ENCODE measurements around the gene FGD6.

Gene FGD6

GRCh38 chr12:95116341-95116740 lies 100.9 kb downstream of the FGD6 start:
- no peak for TF ChIP-seq CTCF (IDR thresholded peaks at IDR 0.05)
- no peak for DNase-seq
- Histone ChIP-seq H3K4me1 (peaks cover 0 to 31% (median 22%) of the 10 kb centered on the region in 4 donors), H3K4me3 (no peak overlapping the region), H3K27me3 (no peaks in the 10 kb centered on the region), H3K27ac (peak overlapping the region; percentile 51 to 57), H3K36me3 (peaks cover 0 to 17% (median 0%) of the 10 kb centered on the region in 3 donors), H3K9me3 (no peaks in the 10 kb centered on the region)
- intact Hi-C loops (cut with DNase I; ENCODE audit: low total_unique reads): loop anchor here (2.0 to 10.0 kb wide), 2 partner anchors 220 to 418 kb away; no protein-coding TSS in a partner anchor

GRCh38 chr12:95115641-95116040 lies 101.6 kb downstream of the FGD6 start:
- DNase-seq: no peak
- peaks cover 0 to 22% (median 0%) of the 10 kb centered on the region in 3 donors for H3K36me3 ChIP-seq
- intact Hi-C loops (cut with DNase I; ENCODE audit: low total_unique reads): loop anchor here (2.0 to 10.0 kb wide), 2 partner anchors 221 to 419 kb away; no protein-coding TSS in a partner anchor
- H3K27ac ChIP-seq: no peak overlapping the region
- peaks cover 0 to 31% (median 22%) of the 10 kb centered on the region in 4 donors for H3K4me1 ChIP-seq
- H3K27me3 ChIP-seq: no peaks in the 10 kb centered on the region
- H3K9me3 ChIP-seq: no peaks in the 10 kb centered on the region
- no peak overlapping the region for H3K4me3 ChIP-seq
- no peak for TF ChIP-seq CTCF (IDR thresholded peaks at IDR 0.05)

DNA sequence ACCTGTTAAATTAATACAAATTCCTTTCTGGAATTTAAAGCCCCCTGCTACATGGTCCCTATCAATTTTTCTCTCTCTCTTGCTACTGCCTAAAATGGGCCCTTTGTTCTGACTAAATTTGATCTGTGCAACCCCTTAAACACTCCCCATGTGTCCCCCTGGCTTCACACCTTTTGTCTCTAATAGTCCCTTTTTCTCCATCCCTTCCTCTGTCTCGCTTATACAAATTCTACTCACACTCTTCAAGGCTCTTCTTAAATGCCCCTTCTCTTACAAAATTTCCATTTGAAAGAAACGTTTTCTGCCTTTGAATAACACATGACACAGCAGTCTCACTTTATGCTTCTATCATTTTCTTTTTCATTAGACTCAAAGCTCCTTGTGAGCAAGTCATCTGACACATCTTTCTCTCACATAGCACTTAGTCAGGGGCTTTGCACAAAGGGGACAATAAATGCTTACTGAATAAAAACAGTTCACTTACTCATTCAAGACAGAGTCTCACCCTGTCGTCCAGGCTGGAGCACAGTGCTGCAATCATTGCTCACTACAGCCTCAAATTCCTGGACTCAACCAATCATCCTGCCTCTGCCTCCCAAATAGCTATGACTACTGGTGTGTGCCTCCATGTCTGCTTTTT lies 102.4 kb downstream of the FGD6 start:
- Histone ChIP-seq H3K9me3 (no peaks in the 10 kb centered on the region), H3K36me3 (peaks cover 0 to 24% (median 0%) of the 10 kb centered on the region in 3 donors), H3K4me1 (peaks cover 0 to 31% (median 22%) of the 10 kb centered on the region in 4 donors), H3K27me3 (no peaks in the 10 kb centered on the region), H3K27ac (no peak overlapping the region), H3K4me3 (no peak overlapping the region)
- no peak for DNase-seq
- intact Hi-C loops (cut with DNase I; ENCODE audit: low total_unique reads): loop anchor here (10.0 kb wide), 1 partner anchor 420 kb away; no protein-coding TSS in a partner anchor
- TF ChIP-seq CTCF (IDR thresholded peaks at IDR 0.05): no peak

DNA sequence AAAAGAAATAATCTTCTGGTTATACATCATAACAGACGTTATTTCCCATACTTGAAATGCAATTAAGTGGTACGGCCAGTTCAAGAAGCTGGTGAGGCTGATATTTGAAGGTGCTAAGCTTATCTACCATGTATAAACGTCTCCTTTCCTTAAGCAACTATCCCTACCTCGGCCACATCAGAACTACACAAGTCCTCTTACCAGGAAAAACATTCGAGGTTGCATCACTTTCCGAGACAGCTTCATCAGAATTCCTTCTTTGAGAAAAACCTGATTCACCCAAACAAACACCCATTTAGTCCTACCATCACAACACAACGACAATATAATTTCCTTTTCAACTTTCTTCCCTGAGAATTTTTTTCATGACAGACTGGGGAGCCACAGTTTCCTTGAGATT lies 109.9 kb downstream of the FGD6 start:
- intact Hi-C loops (cut with DNase I; ENCODE audit: low total_unique reads): no loop called here
- no peak for DNase-seq
- TF ChIP-seq CTCF (IDR thresholded peaks at IDR 0.05): no peak
- no peak overlapping the region for H3K27ac ChIP-seq
- no peaks in the 10 kb centered on the region for H3K4me1 ChIP-seq
- no peak overlapping the region for H3K4me3 ChIP-seq
- H3K36me3 ChIP-seq: peaks cover 0 to 47% (median 7%) of the 10 kb centered on the region in 3 donors
- H3K27me3 ChIP-seq: no peaks in the 10 kb centered on the region
- no peaks in the 10 kb centered on the region for H3K9me3 ChIP-seq

DNA sequence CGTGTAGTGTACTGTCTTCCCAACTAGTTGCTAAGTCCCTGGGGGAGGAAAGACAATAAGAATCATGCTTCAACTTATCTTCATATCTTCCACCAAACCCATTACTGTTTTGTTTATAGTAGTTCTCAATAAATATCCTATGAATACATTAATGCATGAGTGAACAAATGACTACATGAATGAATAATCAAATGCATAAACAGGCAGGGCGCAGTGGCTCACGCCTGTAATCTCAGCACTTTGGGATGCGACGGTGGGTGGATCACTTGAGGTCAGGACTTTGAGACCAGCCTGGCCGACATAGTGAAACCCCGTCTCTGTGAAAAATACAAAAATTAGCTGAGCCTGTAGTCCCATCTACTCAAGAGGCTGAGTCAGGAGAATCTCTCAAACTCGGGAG lies 111.7 kb downstream of the FGD6 start:
- H3K36me3 ChIP-seq: peaks cover 0 to 37% (median 7%) of the 10 kb centered on the region in 3 donors
- H3K9me3 ChIP-seq: no peaks in the 10 kb centered on the region
- H3K4me1 ChIP-seq: no peaks in the 10 kb centered on the region
- H3K27me3 ChIP-seq: no peaks in the 10 kb centered on the region
- H3K27ac ChIP-seq: no peak overlapping the region
- H3K4me3 ChIP-seq: no peak overlapping the region
- DNase-seq: no peak
- no peak for TF ChIP-seq CTCF (IDR thresholded peaks at IDR 0.05)
- intact Hi-C loops (cut with DNase I; ENCODE audit: low total_unique reads): no loop called here
